CD4-positive, CD25-positive, alpha-beta regulatory T cell (primary cell): Measurements from ENCODE around the gene OR11A1. TPM values are rescaled to one million over a fixed set of nuclear protein-coding genes. Genes with fewer than 3 reads are reported as not detected.

ENCODE experiments used
- ATAC-seq, 2 donors: fragments of 150-1000 bp; cut with Tn5 transposase; one replicate each; pipeline ENCODE4 v1.10.0; 2021; ENCODE audit warnings: low read depth in 2 of 2, moderate number of reproducible peaks in 2 of 2, moderate library complexity in 1 of 2
- DNase-seq, 3 donors: peaks; one replicate each; pipeline versions ENCODE4 v3.0.0 to v3.0.0-alpha.2; 2012 to 2022; ENCODE audit warnings: mixed read lengths in 1 of 3
- H3K27ac ChIP-seq: one replicate; pipeline ENCODE4 v1.7.0; 2013; ENCODE audit warnings: mild to moderate bottlenecking, low read length; ENCODE audit not compliant: insufficient read depth, poor library complexity, severe bottlenecking
- H3K27me3 ChIP-seq: one replicate; pipeline ENCODE4 v1.7.0; 2013; ENCODE audit warnings: low read length; ENCODE audit not compliant: control insufficient read depth, insufficient read depth
- H3K36me3 ChIP-seq: one replicate; pipeline ENCODE4 v1.7.0; 2013; ENCODE audit warnings: mild to moderate bottlenecking, low read length, moderate library complexity; ENCODE audit not compliant: control insufficient read depth, insufficient read depth
- H3K4me1 ChIP-seq: 2 replicates; pipeline ENCODE4 v1.7.0; 2013; ENCODE audit warnings: mild to moderate bottlenecking, low read length; ENCODE audit not compliant: insufficient read depth, control insufficient read depth, poor library complexity, severe bottlenecking
- H3K4me3 ChIP-seq: one replicate; pipeline ENCODE4 v1.7.0; 2013; ENCODE audit warnings: low read depth, mild to moderate bottlenecking, low read length, moderate library complexity
- H3K9me3 ChIP-seq, 2 experiments: 1 replicate in 1 of 2; 2 replicates in 1 of 2; pipeline ENCODE4 v1.7.0; 2013; ENCODE audit warnings: low read length in 2 of 2, mild to moderate bottlenecking in 1 of 2, moderate library complexity in 1 of 2; ENCODE audit not compliant: control insufficient read depth in 2 of 2
- H3K27ac Mint-ChIP-seq, 3 donors: one replicate each; pipeline ENCODE4 v1.8.0; 2020 to 2022; ENCODE audit warnings: mild to moderate bottlenecking in 3 of 3, mixed read lengths in 3 of 3, moderate library complexity in 2 of 3
- H3K27me3 Mint-ChIP-seq: one replicate; pipeline ENCODE4 v1.8.0; 2022; ENCODE audit warnings: mild to moderate bottlenecking, mixed read lengths
- H3K36me3 Mint-ChIP-seq: one replicate; pipeline ENCODE4 v1.8.0; 2020; ENCODE audit warnings: mixed read lengths
- H3K4me1 Mint-ChIP-seq, 4 donors: one replicate each; pipeline ENCODE4 v1.8.0; 2020 to 2022; ENCODE audit warnings: mixed read lengths in 4 of 4, mild to moderate bottlenecking in 1 of 4
- H3K4me3 Mint-ChIP-seq, 4 donors: one replicate each; pipeline ENCODE4 v1.8.0; 2020 to 2022; ENCODE audit warnings: mild to moderate bottlenecking in 4 of 4, mixed read lengths in 4 of 4, moderate library complexity in 3 of 4
- H3K9me3 Mint-ChIP-seq, 7 donors: one replicate each; pipeline ENCODE4 v1.8.0; 2020 to 2022; ENCODE audit warnings: mixed read lengths in 7 of 7, mild to moderate bottlenecking in 3 of 7, moderate library complexity in 2 of 7
- polyA plus RNA-seq, 4 donors: library from polyadenylated mRNA; unstranded; fragments of 300-500 nt; fragmentation: Illumina TruSeq; gene quantifications; one replicate each; pipeline ENCODE4 v1.2.3, GENCODE V29; 2021
- total RNA-seq: library from RNA; stranded (reverse); gene quantifications from one replicate; pipeline ENCODE4 v1.2.3, GENCODE V29; 2022

The OR11A1 gene
- total and polyA plus RNA-seq, 5 donors from 2014 or later: not detected

GRCh38 chr6:29478740-29479139 is 21.9 kb upstream of the OR11A1 start:
- DNase-seq (no peak), ATAC-seq (no peak)
- Mint-ChIP-seq H3K9me3 (peaks cover 0 to 4% (median 0%) of the 10 kb centered on the region in 7 donors), H3K36me3 (no peaks in the 10 kb centered on the region), H3K4me1 (no peaks in the 10 kb centered on the region), H3K27ac (no peak overlapping the region), H3K4me3 (no peak overlapping the region), H3K27me3 (peaks cover 28% of the 10 kb centered on the region)
- Histone ChIP-seq H3K4me3 (no peak overlapping the region), H3K9me3 (no peaks in the 10 kb centered on the region), H3K27me3 (peaks cover 12% of the 10 kb centered on the region), H3K4me1 (no peaks in the 10 kb centered on the region), H3K36me3 (no peaks in the 10 kb centered on the region), H3K27ac (no peak overlapping the region)

GRCh38 chr6:29477923-29478450 is 21.1 kb upstream of the OR11A1 start:
- H3K36me3 ChIP-seq: no peaks in the 10 kb centered on the region
- H3K4me1 ChIP-seq: no peaks in the 10 kb centered on the region
- no peak for DNase-seq
- ATAC-seq: no peak
- H3K9me3 Mint-ChIP-seq: peaks cover 0 to 4% (median 0%) of the 10 kb centered on the region in 7 donors
- no peak overlapping the region for H3K27ac ChIP-seq
- H3K27me3 ChIP-seq: peaks cover 9% of the 10 kb centered on the region
- no peaks in the 10 kb centered on the region for H3K9me3 ChIP-seq
- no peak overlapping the region for H3K27ac Mint-ChIP-seq
- peaks cover 27% of the 10 kb centered on the region for H3K27me3 Mint-ChIP-seq
- H3K36me3 Mint-ChIP-seq: no peaks in the 10 kb centered on the region
- H3K4me3 ChIP-seq: no peak overlapping the region
- H3K4me3 Mint-ChIP-seq: no peak overlapping the region
- no peaks in the 10 kb centered on the region for H3K4me1 Mint-ChIP-seq

- Mint-ChIP-seq H3K27ac (no peak overlapping the region), H3K4me3 (no peak overlapping the region), H3K9me3 (peaks cover 0 to 5% (median 0%) of the 10 kb centered on the region in 7 donors), H3K4me1 (no peaks in the 10 kb centered on the region), H3K36me3 (no peaks in the 10 kb centered on the region), H3K27me3 (peaks cover 24% of the 10 kb centered on the region)
- DNase-seq: no peak
- Histone ChIP-seq H3K9me3 (no peaks in the 10 kb centered on the region), H3K4me3 (no peak overlapping the region), H3K27ac (no peak overlapping the region), H3K27me3 (peaks cover under 1% of the 10 kb centered on the region), H3K4me1 (no peaks in the 10 kb centered on the region), H3K36me3 (no peaks in the 10 kb centered on the region)
- ATAC-seq: no peak
Observed at GRCh38 chr6:29474996-29475395, 18.1 kb upstream of the OR11A1 start.

GRCh38 chr6:29466241-29466640 is 9.4 kb upstream of the OR11A1 start:
- peaks cover 2% of the 10 kb centered on the region for H3K27me3 ChIP-seq
- no peak for ATAC-seq
- Mint-ChIP-seq H3K4me1 (no peaks in the 10 kb centered on the region), H3K27ac (no peak overlapping the region), H3K9me3 (peaks cover 0 to 5% (median 0%) of the 10 kb centered on the region in 7 donors), H3K36me3 (no peaks in the 10 kb centered on the region), H3K4me3 (no peak overlapping the region), H3K27me3 (peaks cover 15% of the 10 kb centered on the region)
- H3K27ac ChIP-seq: no peak overlapping the region
- no peak for DNase-seq
- H3K4me1 ChIP-seq: no peaks in the 10 kb centered on the region
- no peaks in the 10 kb centered on the region for H3K9me3 ChIP-seq
- H3K36me3 ChIP-seq: no peaks in the 10 kb centered on the region
- H3K4me3 ChIP-seq: no peak overlapping the region

GRCh38 chr6:29465801-29466200 is 8.9 kb upstream of the OR11A1 start:
- no peak overlapping the region for H3K27ac Mint-ChIP-seq
- H3K27me3 Mint-ChIP-seq: peaks cover 15% of the 10 kb centered on the region
- ATAC-seq: no peak
- no peak for DNase-seq
- no peak overlapping the region for H3K4me3 ChIP-seq
- H3K4me1 ChIP-seq: no peaks in the 10 kb centered on the region
- H3K36me3 ChIP-seq: no peaks in the 10 kb centered on the region
- H3K27ac ChIP-seq: no peak overlapping the region
- no peak overlapping the region for H3K4me3 Mint-ChIP-seq
- peaks cover 2% of the 10 kb centered on the region for H3K27me3 ChIP-seq
- H3K36me3 Mint-ChIP-seq: no peaks in the 10 kb centered on the region
- H3K4me1 Mint-ChIP-seq: no peaks in the 10 kb centered on the region
- peaks cover 0 to 5% (median 0%) of the 10 kb centered on the region in 7 donors for H3K9me3 Mint-ChIP-seq
- H3K9me3 ChIP-seq: no peaks in the 10 kb centered on the region

GRCh38 chr6:29465279-29465678 is 8.4 kb upstream of the OR11A1 start:
- Mint-ChIP-seq H3K27me3 (peaks cover 15% of the 10 kb centered on the region), H3K27ac (no peak overlapping the region)

DNA sequence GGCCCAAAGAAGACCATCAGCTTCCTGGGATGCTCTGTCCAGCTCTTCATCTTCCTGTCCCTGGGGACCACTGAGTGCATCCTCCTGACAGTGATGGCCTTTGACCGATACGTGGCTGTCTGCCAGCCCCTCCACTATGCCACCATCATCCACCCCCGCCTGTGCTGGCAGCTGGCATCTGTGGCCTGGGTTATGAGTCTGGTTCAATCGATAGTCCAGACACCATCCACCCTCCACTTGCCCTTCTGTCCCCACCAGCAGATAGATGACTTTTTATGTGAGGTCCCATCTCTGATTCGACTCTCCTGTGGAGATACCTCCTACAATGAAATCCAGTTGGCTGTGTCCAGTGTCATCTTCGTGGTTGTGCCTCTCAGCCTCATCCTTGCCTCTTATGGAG is 5.2 kb upstream of the OR11A1 start:
- Histone ChIP-seq H3K27me3 (peaks cover 11% of the 10 kb centered on the region), H3K27ac (no peak overlapping the region), H3K4me3 (no peak overlapping the region), H3K36me3 (no peaks in the 10 kb centered on the region), H3K9me3 (no peaks in the 10 kb centered on the region), H3K4me1 (no peaks in the 10 kb centered on the region)
- Mint-ChIP-seq H3K9me3 (peaks cover 0 to 5% (median 0%) of the 10 kb centered on the region in 7 donors), H3K27ac (no peak overlapping the region), H3K27me3 (peaks cover 17% of the 10 kb centered on the region), H3K4me1 (no peaks in the 10 kb centered on the region), H3K4me3 (no peak overlapping the region), H3K36me3 (no peaks in the 10 kb centered on the region)
- DNase-seq (no peak), ATAC-seq (no peak)

More at GRCh38 chr6:29465279-29465678, 8.4 kb upstream of the OR11A1 start:
- Histone ChIP-seq H3K4me1 (no peaks in the 10 kb centered on the region), H3K9me3 (no peaks in the 10 kb centered on the region), H3K27ac (no peak overlapping the region), H3K4me3 (no peak overlapping the region), H3K27me3 (peaks cover 2% of the 10 kb centered on the region), H3K36me3 (no peaks in the 10 kb centered on the region)
- DNase-seq (no peak), ATAC-seq (no peak)
- Mint-ChIP-seq H3K9me3 (peaks cover 0 to 5% (median 0%) of the 10 kb centered on the region in 7 donors), H3K4me3 (no peak overlapping the region), H3K4me1 (no peaks in the 10 kb centered on the region), H3K36me3 (no peaks in the 10 kb centered on the region)

DNA sequence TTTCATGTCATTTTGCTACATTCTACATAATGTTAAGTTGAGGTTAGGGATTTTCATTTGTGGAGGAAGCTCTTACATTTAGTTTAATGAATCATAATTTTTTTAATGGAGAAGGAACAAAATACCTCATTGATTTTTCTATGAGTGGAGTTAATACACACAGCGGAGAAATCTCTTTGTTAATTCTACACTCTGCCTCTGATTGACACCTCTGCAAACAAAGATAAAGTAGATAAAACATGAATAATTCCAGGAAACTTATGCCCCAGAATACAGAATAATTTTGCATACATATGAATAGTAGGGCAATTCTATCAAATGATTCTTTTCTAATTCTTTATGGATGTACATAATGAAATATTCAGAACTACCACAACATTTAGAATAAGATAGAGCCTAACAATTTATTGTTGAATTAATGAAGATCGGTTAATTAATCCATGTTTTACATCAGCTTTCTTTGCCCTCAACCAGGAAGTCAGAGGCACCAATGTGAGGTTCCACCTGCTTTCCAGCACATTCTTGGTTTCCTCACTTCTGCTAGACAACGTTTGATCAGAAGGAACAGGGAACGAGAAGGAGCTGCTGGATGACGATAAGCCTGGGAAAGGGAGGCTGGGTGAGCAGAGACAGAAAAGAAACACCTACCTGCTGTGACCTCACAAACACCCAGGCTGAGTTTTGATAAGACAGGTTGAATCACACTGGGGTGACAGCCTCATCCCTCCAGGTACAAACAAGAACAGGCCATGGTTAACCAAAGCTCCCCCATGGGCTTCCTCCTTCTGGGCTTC is 4.3 kb upstream of the OR11A1 start:
- no peak overlapping the region for H3K4me3 ChIP-seq
- ATAC-seq (no peak), DNase-seq (no peak)
- H3K9me3 Mint-ChIP-seq: peaks cover 0 to 5% (median 0%) of the 10 kb centered on the region in 7 donors
- no peaks in the 10 kb centered on the region for H3K9me3 ChIP-seq
- no peak overlapping the region for H3K27ac ChIP-seq
- no peaks in the 10 kb centered on the region for H3K36me3 Mint-ChIP-seq
- no peaks in the 10 kb centered on the region for H3K36me3 ChIP-seq
- H3K4me1 ChIP-seq: no peaks in the 10 kb centered on the region
- H3K27me3 Mint-ChIP-seq: peaks cover 17% of the 10 kb centered on the region
- no peak overlapping the region for H3K4me3 Mint-ChIP-seq
- no peak overlapping the region for H3K27ac Mint-ChIP-seq
- H3K27me3 ChIP-seq: peaks cover 11% of the 10 kb centered on the region
- H3K4me1 Mint-ChIP-seq: no peaks in the 10 kb centered on the region
